D721Med (cell line): Measurements from ENCODE around the gene NUP160.
"Not testable (repeated sequence)": the region's sequence is repeated elsewhere in the genome, so short reads cannot be mapped to it uniquely, and the experiment has no call there.

ENCODE experiments used
- DNase-seq: peaks from one replicate; pipeline ENCODE4 v3.0.0; 2011; ENCODE audit warnings: low spot score; ENCODE audit not compliant: insufficient read length
- FAIRE-seq: peaks from 2 replicates; lab custom pipeline; 2011; peaks lifted over from hg19 to GRCh38; lab: Jason Lieb, UNC
- TF ChIP-seq, protein P1 (sequence below): IDR thresholded peaks from 2 replicates; pipeline ENCODE4 v1.5.1; 2012; ENCODE audit warnings: mild to moderate bottlenecking, control low read depth; ENCODE audit not compliant: insufficient read depth; ENCODE audit errors: missing control alignments

The NUP160 gene

GRCh38 chr11:47847892-47848699 is at the start of gene NUP160:
Gene NUP160 (minus strand): TSS chr11:47848350. CDS start chr11:47848318, 32 bp downstream.
- TF ChIP-seq, protein P1, sequence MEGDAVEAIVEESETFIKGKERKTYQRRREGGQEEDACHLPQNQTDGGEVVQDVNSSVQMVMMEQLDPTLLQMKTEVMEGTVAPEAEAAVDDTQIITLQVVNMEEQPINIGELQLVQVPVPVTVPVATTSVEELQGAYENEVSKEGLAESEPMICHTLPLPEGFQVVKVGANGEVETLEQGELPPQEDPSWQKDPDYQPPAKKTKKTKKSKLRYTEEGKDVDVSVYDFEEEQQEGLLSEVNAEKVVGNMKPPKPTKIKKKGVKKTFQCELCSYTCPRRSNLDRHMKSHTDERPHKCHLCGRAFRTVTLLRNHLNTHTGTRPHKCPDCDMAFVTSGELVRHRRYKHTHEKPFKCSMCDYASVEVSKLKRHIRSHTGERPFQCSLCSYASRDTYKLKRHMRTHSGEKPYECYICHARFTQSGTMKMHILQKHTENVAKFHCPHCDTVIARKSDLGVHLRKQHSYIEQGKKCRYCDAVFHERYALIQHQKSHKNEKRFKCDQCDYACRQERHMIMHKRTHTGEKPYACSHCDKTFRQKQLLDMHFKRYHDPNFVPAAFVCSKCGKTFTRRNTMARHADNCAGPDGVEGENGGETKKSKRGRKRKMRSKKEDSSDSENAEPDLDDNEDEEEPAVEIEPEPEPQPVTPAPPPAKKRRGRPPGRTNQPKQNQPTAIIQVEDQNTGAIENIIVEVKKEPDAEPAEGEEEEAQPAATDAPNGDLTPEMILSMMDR = no peak
- DNase-seq (peak; percentile 77), FAIRE-seq (no peak)

DNA sequence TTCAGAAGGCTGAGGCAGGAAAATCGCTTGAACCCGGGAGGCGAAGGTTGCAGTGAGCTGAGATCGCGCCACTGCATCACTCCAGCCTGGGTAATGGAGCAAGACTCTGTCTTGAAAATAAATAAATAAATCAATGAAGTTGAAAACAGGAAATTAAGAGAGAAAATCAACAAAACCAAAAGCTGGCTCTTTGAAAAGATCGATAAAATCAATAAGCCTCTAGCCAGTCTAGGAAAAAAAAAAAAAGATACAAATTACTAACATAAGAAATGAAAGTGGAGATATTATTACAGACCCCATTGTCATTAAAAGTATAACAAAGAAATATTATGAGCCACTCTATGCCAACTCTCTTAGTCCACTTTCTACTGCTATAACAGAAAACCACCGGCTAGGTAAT is 48.0 kb upstream of the NUP160 start:
- DNase-seq (no peak), FAIRE-seq (no peak)
- TF ChIP-seq, protein P1 = no peak

GRCh38 chr11:47895035-47895434 is 46.9 kb upstream of the NUP160 start:
- TF ChIP-seq, protein P1 = no peak
- DNase-seq = no peak
- no peak for FAIRE-seq

GRCh38 chr11:47892546-47893276 is 44.6 kb upstream of the NUP160 start:
- not testable (repeated sequence) for FAIRE-seq, DNase-seq

- TF ChIP-seq, protein P1 = no peak
- FAIRE-seq (no peak), DNase-seq (no peak)
Observed at GRCh38 chr11:47891886-47892285, 43.7 kb upstream of the NUP160 start.

DNA sequence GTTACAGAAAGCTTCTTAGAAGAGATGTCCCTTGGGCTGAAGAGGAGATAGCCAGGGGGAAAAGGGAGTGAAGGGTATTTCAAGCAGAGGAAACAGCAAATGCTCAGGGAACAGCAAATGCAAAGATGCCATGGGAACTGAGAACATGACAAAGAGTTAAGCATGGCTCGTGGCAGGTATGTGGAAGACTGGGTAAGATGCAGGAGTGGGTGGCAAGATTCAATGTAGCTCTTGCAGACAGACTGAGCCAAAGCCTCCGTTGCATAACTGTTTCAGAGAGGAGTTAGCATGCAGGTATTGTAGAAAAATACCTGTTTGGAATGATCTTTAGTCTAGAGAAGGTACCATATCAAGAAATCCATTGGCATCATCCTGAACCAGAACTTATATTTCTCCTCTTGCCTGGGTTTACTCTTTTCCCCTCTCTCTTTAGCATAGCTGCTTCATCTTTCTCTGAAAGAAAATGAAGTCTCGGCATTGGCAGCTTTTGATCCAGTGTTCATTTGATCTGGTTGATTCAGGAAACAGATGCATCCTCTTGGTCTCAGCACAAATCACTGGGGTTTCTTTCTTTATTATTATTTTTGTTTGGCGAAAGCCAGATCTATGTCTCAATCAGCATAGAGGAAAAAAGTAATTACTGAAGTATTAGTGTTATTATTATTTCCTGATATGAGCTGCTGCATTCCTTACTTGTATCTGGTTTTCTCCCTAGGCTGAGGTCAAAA is 41.7 kb upstream of the NUP160 start:
- TF ChIP-seq, protein P1 = no peak
- DNase-seq (no peak), FAIRE-seq (no peak)

DNA sequence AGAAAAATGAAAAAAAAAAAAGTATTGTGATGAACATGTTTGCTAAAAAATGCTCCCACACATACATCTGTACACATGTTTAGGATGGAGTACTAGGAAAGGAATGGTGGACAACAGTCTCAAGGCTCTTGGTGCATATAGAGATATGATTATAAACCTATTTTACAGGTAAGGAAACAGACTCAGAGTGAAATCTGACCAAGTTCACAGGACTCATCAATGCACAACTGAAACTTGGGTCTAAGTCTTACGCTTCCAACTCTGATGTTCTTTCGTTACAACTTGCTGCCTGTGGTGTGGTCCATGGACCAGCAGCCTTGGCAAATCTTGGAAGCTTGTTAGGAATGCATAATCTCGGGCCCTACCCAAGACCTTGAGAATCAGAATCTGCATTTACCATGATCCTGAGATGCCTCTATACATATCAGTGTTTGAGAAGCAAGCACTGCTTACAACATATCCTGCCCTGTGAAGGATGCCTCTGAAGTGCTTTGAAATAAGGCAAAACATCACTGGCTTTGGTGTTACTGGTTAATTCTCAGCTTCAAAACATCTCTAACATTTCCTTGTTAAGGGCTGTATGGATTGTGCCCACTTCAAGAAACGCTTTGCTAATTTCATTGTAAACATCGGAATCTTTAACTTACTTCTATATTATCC is 39.9 kb upstream of the NUP160 start:
- no peak for FAIRE-seq
- no peak for DNase-seq
- TF ChIP-seq, protein P1 = no peak
